GM19328 (cell line): ENCODE measurements around the gene KIF6.

Experiments
- ATAC-seq: cut with Tn5 transposase; IDR thresholded peaks from one replicate; pipeline ENCODE4 v1.9.1; 2021; ENCODE audit warnings: mild to moderate bottlenecking, moderate library complexity; ENCODE audit not compliant: unreplicated experiment

Gene KIF6

DNA sequence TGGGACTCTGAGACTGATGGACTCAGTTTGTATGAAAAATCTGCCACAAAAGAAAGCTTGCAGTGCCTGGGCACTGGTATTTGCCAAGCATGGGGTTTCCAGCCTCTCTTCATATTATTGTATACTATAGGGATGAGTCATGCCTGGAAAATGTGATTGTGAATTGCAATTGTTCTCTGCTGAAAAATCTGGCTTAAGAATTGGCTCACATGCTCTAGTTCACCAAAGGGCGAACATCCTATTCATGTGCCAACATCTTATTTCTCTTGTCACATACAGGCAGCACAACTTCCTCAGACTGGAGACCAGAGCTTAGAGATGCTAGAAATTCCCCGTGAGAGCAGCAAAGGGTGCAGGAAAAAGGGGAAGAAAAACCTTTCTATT lies 299.1 kb downstream of the KIF6 start:
- ATAC-seq: no peak

GRCh38 chr6:39425346-39426072 lies 299.7 kb downstream of the KIF6 start:
- ATAC-seq: no peak

DNA sequence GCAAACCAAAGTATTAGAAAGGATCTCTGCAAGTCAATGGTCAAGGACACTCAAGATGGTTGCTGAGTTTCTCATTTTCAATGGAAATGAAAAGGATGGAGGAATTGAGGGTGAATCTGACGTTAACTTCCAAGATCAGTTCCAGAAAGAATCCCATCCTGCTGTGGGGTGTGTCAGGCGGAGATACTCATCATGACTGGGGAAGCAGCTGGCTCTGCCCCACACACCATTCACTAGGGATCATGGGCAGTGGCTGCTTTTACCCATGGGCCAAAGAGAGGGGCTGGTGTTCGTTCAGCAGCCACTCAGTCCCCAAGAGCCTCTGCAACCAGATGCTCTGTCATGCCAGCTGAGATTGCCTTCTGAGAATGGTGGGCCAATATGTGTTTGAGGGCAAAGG lies 300.4 kb downstream of the KIF6 start:
- ATAC-seq: no peak

- no peak for ATAC-seq
These were observed 303.0 kb downstream of the KIF6 start for GRCh38 chr6:39422238-39422637.

DNA sequence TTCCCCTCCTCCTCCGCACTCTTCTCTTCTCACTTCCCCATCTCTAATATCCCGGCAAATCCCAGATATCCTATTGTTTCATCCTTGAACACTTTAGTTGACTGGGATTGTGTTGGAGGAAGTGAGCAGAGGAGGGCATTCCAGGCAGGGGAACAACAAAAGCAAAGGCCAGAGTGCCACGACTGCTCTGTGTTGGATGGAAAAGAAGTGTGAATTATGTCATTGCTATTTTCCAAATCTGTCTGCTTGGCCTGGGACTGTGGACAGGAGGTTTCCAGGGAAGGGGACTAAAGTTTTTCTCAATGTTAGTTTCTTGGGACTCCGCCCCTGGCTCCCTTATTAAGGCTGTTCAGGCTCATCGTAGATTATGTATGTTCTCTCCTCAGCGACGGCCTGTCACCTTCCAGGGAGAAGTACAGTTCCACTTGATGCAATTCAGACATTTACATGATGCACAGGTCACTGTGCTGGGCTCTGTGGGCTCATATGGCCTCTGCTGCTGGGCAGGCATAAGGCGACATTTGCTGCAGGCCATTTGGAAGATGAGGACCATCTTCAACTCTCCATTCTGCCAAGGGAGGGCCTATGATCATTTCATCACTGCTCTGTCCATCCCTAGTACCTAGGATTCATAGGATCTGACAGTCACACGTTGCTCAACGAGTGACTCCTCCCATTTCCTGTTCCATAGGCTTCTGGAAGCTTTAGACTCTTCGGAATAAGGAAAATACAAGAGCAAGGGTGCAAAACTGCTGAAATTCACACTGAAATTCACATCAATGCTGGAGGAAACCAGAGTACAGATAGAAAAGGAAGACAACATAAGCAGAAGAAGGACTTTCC lies 303.6 kb downstream of the KIF6 start:
- no peak for ATAC-seq

GRCh38 chr6:39420300-39421265 lies 304.6 kb downstream of the KIF6 start:
- no peak for ATAC-seq

DNA sequence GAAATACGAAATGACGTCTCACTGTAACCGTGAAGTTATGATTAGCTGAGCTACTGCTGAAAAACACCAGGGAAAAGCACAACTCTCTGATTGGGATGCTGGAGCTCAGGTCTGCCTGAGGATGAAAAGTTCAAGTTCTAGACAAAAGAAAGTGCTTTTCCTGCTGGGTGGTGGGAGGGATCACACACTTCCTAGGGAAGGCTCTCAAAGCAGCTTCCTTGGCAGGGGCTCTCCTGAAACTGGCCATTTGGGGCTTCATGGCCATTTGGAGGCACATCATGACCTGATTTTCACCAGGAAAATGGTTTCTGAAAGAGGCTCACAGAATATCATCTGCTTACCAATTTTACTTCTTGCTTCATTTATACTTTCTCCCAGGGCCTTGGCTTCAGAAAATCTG lies 305.6 kb downstream of the KIF6 start:
- ATAC-seq: no peak

GRCh38 chr6:39417440-39417839 lies 307.8 kb downstream of the KIF6 start:
- no peak for ATAC-seq

GRCh38 chr6:39416728-39417127 lies 308.5 kb downstream of the KIF6 start:
- ATAC-seq: no peak

- ATAC-seq: no peak
These were observed 309.2 kb downstream of the KIF6 start for GRCh38 chr6:39416026-39416425.

GRCh38 chr6:39415482-39415881 lies 309.7 kb downstream of the KIF6 start:
- no peak for ATAC-seq

- ATAC-seq: no peak
These were observed 313.7 kb downstream of the KIF6 start for GRCh38 chr6:39411465-39411864.

- ATAC-seq: no peak
These were observed 314.2 kb downstream of the KIF6 start for GRCh38 chr6:39411001-39411400.

DNA sequence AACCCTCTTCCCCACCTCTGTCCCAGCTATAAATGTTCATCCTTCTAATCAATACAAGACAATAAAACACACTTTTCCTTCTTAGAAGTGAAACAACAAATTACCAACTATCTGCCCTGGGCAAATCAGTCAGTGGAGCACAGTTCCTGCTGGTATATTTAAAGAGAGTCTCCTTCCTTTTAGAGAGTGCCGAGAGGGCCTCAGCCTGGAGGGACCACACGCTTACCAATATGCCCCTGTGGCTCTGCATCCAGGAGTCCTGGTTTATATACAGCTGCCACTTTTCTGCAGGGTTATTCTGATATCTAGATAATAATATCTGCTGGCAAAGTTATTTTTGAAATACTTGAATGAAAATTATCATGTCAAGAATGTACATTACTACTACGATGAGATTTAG lies 315.3 kb downstream of the KIF6 start:
- no peak for ATAC-seq

GRCh38 chr6:39407446-39407993 lies 317.7 kb downstream of the KIF6 start:
- no peak for ATAC-seq

GRCh38 chr6:39404312-39404711 lies 320.9 kb downstream of the KIF6 start:
- ATAC-seq: no peak

DNA sequence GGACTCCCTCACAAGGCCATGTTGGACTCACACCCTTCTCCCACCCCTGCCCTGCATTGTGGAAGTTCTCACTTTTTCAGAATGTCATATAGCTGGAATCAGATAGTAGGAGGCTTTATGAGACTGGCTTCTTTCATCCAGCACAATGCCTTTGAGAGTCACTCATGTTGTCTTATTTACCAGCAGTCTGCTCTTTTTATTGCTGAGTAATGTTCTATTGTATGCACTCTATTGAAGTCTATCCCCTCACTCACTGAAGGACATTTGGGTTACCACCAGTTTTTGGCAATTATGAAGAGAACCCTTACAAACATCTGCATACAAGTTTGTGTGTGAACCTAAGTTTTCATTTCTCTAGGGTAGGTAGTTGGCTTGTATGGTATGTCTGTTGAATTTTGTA lies 321.9 kb downstream of the KIF6 start:
- ATAC-seq: no peak

DNA sequence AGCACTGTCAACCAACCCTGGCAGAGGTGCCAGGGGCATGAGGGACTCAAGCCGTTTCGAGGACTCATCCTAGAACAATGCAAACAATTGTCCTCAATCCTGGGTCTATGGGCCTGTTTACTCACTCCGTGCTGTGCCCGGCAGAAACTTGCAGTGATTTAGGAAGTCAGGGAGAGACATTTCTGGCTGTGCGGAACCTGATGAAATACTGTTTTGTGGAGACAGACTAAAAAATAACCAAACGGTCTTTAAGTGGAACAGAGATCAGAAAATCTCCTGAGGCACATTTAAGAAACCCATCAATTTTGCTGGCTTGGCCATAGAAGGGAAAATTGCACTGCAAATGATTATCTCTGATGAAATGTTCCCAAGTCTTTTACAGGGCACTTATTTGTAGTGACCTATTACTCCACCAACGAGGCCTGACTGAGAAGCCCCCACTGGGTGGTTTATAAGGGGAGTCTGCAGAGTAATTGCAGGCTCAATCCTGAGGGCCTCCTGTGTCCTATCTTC lies 322.9 kb downstream of the KIF6 start:
- ATAC-seq: no peak

DNA sequence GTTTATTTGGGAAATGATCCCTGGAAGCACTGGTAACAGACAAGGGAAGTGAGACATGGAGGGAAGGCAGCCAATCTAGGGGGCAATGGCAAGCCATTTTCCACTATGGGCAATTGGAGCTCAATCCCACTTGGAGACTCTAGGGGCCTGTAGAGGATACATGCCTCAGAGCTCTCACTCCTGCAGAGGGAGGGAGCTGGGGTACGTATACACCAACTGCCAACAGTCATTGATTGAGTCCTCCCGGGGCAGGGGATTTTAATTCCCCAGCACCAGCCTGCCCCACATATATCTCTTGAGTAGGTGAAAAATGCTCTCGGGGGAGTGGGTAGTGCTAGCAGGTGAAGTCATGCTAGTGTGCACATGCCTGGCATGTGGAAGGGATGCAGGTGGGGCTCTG lies 323.8 kb downstream of the KIF6 start:
- no peak for ATAC-seq

- ATAC-seq: no peak
These were observed 325.2 kb downstream of the KIF6 start for GRCh38 chr6:39400026-39400425.

GRCh38 chr6:39396854-39397253 lies 328.4 kb downstream of the KIF6 start:
- no peak for ATAC-seq
